Vagina (tissue), 2 donors: ENCODE data around the gene MDGA2. TPM values are rescaled to one million over a fixed set of nuclear protein-coding genes. Genes with fewer than 3 reads are reported as not detected.

Source experiments
- DNase-seq, 2 donors: peaks; one replicate each; pipeline ENCODE4 v3.0.0-alpha.2; 2017; ENCODE audit errors: extremely low spot score in 2 of 2
- H3K27ac ChIP-seq: fragments of 200-600 bp; sonication (generic); one replicate; pipeline ENCODE4 v1.5.1; 2019
- H3K27me3 ChIP-seq: fragments of 200-600 bp; sonication (generic); one replicate; pipeline ENCODE4 v1.5.1; 2019
- H3K36me3 ChIP-seq, 2 donors: fragments of 200-600 bp; sonication (generic); one replicate each; pipeline ENCODE4 v1.5.1; 2017 to 2019
- H3K4me1 ChIP-seq: fragments of 200-600 bp; sonication (generic); one replicate; pipeline ENCODE4 v1.5.1; 2019
- H3K4me3 ChIP-seq, 2 donors: fragments of 200-600 bp; sonication (generic); 1 replicate in 1 of 2; 2 replicates in 1 of 2; pipeline ENCODE4 v1.5.1; 2016 to 2019
- H3K9me3 ChIP-seq: fragments of 200-600 bp; sonication (generic); one replicate; pipeline ENCODE4 v1.5.1; 2019
- POLR2A ChIP-seq, 2 donors: fragments of 450-650 bp; IDR thresholded peaks; one replicate each; pipeline ENCODE4 v1.6.1; 2017; ENCODE audit warnings: antibody characterized with exemption in 2 of 2, mild to moderate bottlenecking in 2 of 2, moderate library complexity in 2 of 2
- POLR2AphosphoS5 ChIP-seq, 2 donors: sonication (generic); formaldehyde crosslinking; IDR thresholded peaks; one replicate each; pipeline ENCODE4 v1.9.0; 2017; ENCODE audit warnings: antibody characterized with exemption in 2 of 2, mild to moderate bottlenecking in 2 of 2, low read depth in 1 of 2; ENCODE audit not compliant: insufficient read depth in 1 of 2
- intact Hi-C: fragments of 100-400 bp; cut with DNase I; formaldehyde crosslinking; loops from one replicate; pipeline ENCODE4 v1.15.1; 2023
- total RNA-seq: library from RNA; depleted of rRNA; stranded (reverse); fragments of >200 nt; gene quantifications from one replicate; pipeline ENCODE4 v1.2.3, GENCODE V29; 2016
- TF ChIP-seq, protein P1 (sequence below), 3 experiments: fragments of 450-650 bp in 2 of 3; fragments of 200-600 bp in 1 of 3; sonication (generic) in 1 of 3; IDR thresholded peaks; one replicate each; pipeline ENCODE4 v1.5.1; 2017 to 2019; ENCODE audit warnings: antibody characterized with exemption in 3 of 3, mild to moderate bottlenecking in 2 of 3, moderate library complexity in 2 of 3

The MDGA2 gene
- total RNA-seq, 1 donor from 2014 or later = not detected

DNA sequence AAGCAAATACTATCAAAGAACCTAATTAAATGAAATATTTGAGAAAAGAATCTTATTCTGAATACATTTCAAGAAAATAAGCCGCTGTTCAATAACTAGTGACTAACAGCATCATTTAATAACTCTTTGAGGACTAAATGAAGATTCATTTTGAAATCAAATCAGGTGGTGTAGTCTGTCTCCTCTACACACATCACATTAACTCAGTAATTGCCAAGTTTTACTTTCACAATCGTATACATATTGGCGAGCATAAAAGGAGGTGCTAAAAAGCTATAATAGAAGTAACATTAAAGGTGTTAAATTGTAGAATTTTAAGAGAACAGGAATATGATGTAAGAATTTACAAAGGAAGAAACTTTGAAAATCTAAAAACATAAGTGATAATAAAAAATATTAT, 185.1 kb downstream of the MDGA2 start:
- TF ChIP-seq, protein P1, sequence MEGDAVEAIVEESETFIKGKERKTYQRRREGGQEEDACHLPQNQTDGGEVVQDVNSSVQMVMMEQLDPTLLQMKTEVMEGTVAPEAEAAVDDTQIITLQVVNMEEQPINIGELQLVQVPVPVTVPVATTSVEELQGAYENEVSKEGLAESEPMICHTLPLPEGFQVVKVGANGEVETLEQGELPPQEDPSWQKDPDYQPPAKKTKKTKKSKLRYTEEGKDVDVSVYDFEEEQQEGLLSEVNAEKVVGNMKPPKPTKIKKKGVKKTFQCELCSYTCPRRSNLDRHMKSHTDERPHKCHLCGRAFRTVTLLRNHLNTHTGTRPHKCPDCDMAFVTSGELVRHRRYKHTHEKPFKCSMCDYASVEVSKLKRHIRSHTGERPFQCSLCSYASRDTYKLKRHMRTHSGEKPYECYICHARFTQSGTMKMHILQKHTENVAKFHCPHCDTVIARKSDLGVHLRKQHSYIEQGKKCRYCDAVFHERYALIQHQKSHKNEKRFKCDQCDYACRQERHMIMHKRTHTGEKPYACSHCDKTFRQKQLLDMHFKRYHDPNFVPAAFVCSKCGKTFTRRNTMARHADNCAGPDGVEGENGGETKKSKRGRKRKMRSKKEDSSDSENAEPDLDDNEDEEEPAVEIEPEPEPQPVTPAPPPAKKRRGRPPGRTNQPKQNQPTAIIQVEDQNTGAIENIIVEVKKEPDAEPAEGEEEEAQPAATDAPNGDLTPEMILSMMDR (IDR thresholded peaks at IDR 0.05) = no peak
- TF ChIP-seq POLR2A (IDR thresholded peaks at IDR 0.05) (no peak), POLR2AphosphoS5 (IDR thresholded peaks at IDR 0.05; ENCODE audit: insufficient read depth in 1 of 2, low read depth in 1 of 2) (no peak)
- no peak for DNase-seq
- Histone ChIP-seq H3K27ac (no peak overlapping the region), H3K27me3 (no peaks in the 10 kb centered on the region), H3K4me3 (no peak overlapping the region), H3K36me3 (no peaks in the 10 kb centered on the region), H3K9me3 (peaks cover 2% of the 10 kb centered on the region), H3K4me1 (no peaks in the 10 kb centered on the region)
- intact Hi-C loops = no loop called here

DNA sequence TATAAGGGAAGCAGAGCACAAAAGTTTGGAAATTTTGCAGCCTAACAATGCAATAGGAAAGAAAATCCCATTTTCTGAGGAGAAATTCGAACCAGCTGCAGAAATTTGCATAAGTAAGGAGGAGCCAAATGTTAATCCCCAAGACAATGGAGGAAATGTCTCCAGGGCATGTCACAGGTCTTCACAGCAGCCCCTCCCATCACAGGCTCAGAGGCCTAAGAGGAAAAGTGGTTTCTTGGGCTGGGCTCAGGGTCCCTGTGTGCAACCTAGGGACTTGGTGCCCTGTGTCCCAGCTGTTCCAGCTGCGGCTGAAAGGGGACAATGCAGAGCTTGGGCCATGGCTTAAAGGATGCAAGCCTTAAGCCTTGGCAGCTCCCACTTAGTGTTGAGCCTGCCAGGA, 190.0 kb downstream of the MDGA2 start:
- Histone ChIP-seq H3K27ac (no peak overlapping the region), H3K4me1 (no peaks in the 10 kb centered on the region), H3K36me3 (no peaks in the 10 kb centered on the region), H3K27me3 (no peaks in the 10 kb centered on the region), H3K4me3 (no peak overlapping the region), H3K9me3 (no peaks in the 10 kb centered on the region)
- no peak for TF ChIP-seq POLR2A (IDR thresholded peaks at IDR 0.05)
- TF ChIP-seq, protein P1 (IDR thresholded peaks at IDR 0.05) = no peak
- TF ChIP-seq POLR2AphosphoS5 (IDR thresholded peaks at IDR 0.05; ENCODE audit: insufficient read depth in 1 of 2, low read depth in 1 of 2) = no peak
- no peak for DNase-seq
- intact Hi-C loops = no loop called here

DNA sequence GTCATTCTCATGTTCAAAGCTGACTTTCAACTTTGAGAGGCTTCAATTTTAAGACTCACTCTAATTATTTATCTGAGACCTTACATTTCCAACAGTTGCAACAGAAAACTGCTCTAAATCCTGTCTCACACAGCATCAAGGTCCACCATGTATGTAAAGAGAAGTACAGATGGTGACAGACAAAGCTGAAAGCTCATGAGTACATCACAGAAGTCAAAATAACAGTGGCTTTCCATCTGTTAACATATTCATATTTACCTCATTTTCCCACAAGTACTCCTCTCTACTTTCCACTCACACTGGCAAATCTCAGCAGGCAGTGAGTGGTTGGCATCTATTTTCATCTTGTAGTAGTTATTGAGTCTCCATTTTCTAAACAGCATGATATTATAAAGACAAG, 192.0 kb downstream of the MDGA2 start:
- H3K4me3 ChIP-seq = no peak overlapping the region
- no peak for TF ChIP-seq POLR2AphosphoS5 (IDR thresholded peaks at IDR 0.05; ENCODE audit: insufficient read depth in 1 of 2, low read depth in 1 of 2)
- TF ChIP-seq, protein P1 (IDR thresholded peaks at IDR 0.05) = no peak
- no peak for TF ChIP-seq POLR2A (IDR thresholded peaks at IDR 0.05)
- H3K9me3 ChIP-seq = no peaks in the 10 kb centered on the region
- H3K4me1 ChIP-seq = no peaks in the 10 kb centered on the region
- no peaks in the 10 kb centered on the region for H3K27me3 ChIP-seq
- no peaks in the 10 kb centered on the region for H3K36me3 ChIP-seq
- intact Hi-C loops = no loop called here
- no peak overlapping the region for H3K27ac ChIP-seq
- DNase-seq = no peak

DNA sequence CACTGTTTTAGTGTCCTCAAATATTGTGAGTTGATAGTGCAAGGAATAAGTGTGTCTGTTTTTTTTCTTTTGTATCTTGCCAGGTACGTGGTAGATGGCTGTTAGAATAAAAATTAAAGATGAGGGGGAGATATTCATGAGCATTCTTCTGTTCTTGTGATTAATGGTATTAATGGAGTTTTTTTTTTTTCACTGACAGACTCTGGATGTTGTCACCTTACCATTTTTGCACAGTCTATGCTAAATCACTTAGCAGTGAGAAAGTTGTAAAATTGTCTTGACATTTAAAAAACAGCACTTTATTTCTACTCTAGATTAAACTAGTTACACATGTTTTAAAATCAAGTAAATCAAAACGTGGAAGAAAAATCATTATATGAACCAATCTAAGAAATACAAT, 204.3 kb downstream of the MDGA2 start:
- H3K9me3 ChIP-seq = no peaks in the 10 kb centered on the region
- no peak for TF ChIP-seq POLR2A (IDR thresholded peaks at IDR 0.05)
- TF ChIP-seq, protein P1 (IDR thresholded peaks at IDR 0.05) = no peak
- no peak for TF ChIP-seq POLR2AphosphoS5 (IDR thresholded peaks at IDR 0.05; ENCODE audit: insufficient read depth in 1 of 2, low read depth in 1 of 2)
- no peaks in the 10 kb centered on the region for H3K4me1 ChIP-seq
- no peaks in the 10 kb centered on the region for H3K27me3 ChIP-seq
- H3K4me3 ChIP-seq = no peak overlapping the region
- no peaks in the 10 kb centered on the region for H3K36me3 ChIP-seq
- DNase-seq = no peak
- intact Hi-C loops = no loop called here
- H3K27ac ChIP-seq = no peak overlapping the region

DNA sequence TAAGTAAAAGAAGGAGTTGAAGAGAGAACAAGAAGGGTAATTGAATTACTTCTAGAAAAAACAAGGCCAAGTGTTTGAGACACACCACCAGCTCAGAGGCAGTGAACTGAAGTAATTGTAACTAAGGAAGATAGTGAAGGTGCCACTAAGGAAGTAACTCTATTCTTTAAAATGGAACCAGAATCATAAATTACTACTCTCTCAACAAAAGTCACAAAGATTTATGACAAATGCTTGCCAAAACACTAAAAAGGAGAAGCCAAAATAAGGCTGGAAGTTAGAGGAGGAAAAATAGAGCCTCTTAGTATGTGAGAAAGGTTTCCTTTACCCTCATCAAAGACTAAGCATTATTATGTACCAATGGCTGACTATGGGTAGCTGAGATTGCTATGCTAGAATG, 208.5 kb downstream of the MDGA2 start:
- no peak for TF ChIP-seq POLR2AphosphoS5 (IDR thresholded peaks at IDR 0.05; ENCODE audit: insufficient read depth in 1 of 2, low read depth in 1 of 2)
- TF ChIP-seq, protein P1 (IDR thresholded peaks at IDR 0.05) = no peak
- no peak for TF ChIP-seq POLR2A (IDR thresholded peaks at IDR 0.05)
- DNase-seq = no peak
- H3K27ac ChIP-seq = no peak overlapping the region
- H3K27me3 ChIP-seq = no peaks in the 10 kb centered on the region
- no peaks in the 10 kb centered on the region for H3K4me1 ChIP-seq
- H3K36me3 ChIP-seq = no peaks in the 10 kb centered on the region
- no peak overlapping the region for H3K4me3 ChIP-seq
- intact Hi-C loops = no loop called here
- H3K9me3 ChIP-seq = no peaks in the 10 kb centered on the region
